ENCODE results near the gene BCAS4. TPM values are rescaled to one million over a fixed set of nuclear protein-coding genes. Genes with fewer than 3 reads are reported as not detected.

The BCAS4 gene
- total RNA-seq, 1 donor from 2014 or later = 0.96 TPM

- no peak for ATAC-seq
Measured at GRCh38 chr20:50913690-50914375, 119.0 kb downstream of the BCAS4 start.

DNA sequence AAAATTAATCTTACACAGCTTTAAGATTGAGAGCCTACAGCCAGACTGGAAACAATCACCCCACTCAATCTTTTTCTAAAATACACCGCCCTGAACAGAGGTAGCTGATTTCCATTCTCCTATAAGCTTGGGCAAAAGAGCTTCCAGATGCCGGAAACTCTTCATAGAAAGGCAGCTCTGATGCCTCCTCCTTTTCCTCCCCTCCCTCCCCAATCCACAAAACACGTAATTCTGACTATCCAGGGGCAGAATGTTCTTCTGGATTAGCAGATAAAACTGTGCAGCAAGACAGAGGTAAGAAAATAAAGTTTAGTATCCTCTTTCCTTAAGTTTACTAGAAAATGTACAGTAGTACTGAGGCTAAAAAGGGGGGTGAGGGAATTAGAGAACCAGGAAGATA, 120.6 kb downstream of the BCAS4 start:
- no peak for ATAC-seq

DNA sequence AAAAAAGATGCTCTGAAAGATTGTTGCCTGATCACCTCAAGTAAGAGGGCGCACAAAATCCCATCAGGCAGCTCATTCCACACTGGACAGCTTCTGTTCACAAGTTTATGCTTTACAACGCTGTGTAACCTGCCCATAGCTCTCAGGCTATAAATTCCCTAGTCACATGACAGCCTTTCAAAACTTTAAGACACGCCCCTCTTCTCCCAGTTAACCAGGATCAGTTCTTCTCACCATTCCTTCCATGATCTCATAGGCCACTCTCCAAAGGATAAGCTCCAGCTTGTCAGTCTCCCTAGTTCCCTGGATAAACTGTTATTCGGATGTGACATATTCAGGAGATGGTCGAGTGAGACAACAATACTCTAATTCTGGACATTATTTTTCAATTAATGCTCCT, 121.4 kb downstream of the BCAS4 start:
- peak; percentile 64 for ATAC-seq

GRCh38 chr20:50916934-50917333, 122.1 kb downstream of the BCAS4 start:
- ATAC-seq = no peak

GRCh38 chr20:50918403-50918802, 123.5 kb downstream of the BCAS4 start:
- no peak for ATAC-seq

DNA sequence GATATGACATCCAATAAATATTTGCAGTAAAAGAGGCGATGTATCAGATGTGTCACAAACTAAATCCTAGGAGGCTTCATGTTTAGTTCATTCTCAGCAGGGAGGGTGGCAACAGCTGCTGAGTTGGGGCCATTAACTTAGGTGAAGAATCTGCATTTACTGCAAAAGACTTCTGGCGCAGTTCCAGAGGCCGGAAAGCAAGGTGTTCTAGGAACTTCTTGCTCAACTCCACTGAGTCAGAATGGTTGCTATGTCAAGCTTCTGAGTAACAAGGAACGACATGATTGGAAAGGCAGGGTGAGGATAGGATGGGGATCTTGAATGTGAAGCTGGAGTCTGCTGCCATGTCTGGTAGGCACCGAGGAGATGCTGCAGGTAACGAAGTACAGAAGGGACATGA, 124.7 kb downstream of the BCAS4 start:
- ATAC-seq = peak; percentile 80

GRCh38 chr20:50920997-50921396, 126.1 kb downstream of the BCAS4 start:
- no peak for ATAC-seq

GRCh38 chr20:50921803-50922501, 127.1 kb downstream of the BCAS4 start:
- no peak for ATAC-seq

DNA sequence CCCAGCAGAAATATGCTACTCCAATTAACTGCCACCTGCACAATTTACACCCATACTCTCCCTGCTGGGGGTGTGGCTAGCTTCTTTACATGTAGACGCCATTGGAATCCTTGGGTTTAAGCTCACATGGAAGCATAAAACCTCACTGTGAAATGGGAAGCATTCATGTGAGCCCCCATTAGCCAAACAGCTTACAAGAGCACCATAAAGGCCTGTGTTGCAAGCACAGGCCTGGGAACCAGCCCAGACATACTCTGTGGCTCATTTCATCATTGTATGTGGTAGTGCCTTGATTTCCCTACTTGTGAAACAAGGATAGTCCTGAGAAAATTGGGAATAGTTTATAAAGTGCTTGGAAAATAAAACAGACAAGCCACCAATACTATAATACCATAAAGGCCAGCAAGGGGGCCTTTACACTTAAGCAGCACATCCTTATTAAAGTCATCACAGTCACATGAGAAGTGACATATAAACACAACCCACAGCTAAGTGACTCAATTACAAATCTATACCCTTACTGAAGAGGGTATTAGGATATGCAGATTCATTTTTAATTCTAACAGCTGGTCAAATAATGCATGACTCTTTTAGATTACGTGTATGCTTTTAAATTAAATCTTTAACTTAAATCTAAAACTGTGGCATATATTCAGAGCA, 129.5 kb downstream of the BCAS4 start:
- no peak for ATAC-seq

- no peak for ATAC-seq
Measured at GRCh38 chr20:50926530-50926929, 131.7 kb downstream of the BCAS4 start.

Other genes with a start within 250 kb of the BCAS4 start
- gene RIPOR3, start 103.5 kb upstream of the BCAS4 start, total RNA-seq = 1.2 TPM
- 6.5 TPM for gene PARD6B, start 63.5 kb upstream of the BCAS4 start, total RNA-seq
- 42.3 TPM for gene ADNP, start 136.4 kb downstream of the BCAS4 start, total RNA-seq
- 33.9 TPM for gene DPM1, start 163.5 kb downstream of the BCAS4 start, total RNA-seq
- 4.1 TPM for gene MOCS3, start 163.8 kb downstream of the BCAS4 start, total RNA-seq
- 9.9 TPM for gene KCNG1, start 228.0 kb downstream of the BCAS4 start, total RNA-seq

Measured in esophagus mucosa (tissue), 1 donor.